SK-N-SH (cell line): ENCODE results near the gene RFWD3. TPM values are rescaled to one million over a fixed set of nuclear protein-coding genes. Genes with fewer than 3 reads are reported as not detected.

Experiments
- CTCF ChIA-PET: fragments of 300-600, 350-600 bp; formaldehyde crosslinking; extraction: SDS; loops from one replicate; lab custom pipeline; 2021; lab: Yijun Ruan, JAX
- POLR2A ChIA-PET: fragments of 350-600 bp; sonication (Branson Sonifier 250); formaldehyde crosslinking; extraction: SDS; loops from one replicate; lab custom pipeline; 2020; ENCODE audit warnings: antibody characterized with exemption, inconsistent platforms; lab: Yijun Ruan, JAX
- DNase-seq: peaks from one replicate; pipeline ENCODE4 v3.0.0; 2012
- H2AFZ ChIP-seq: fragments of 200-600 bp; sonication (generic); 2 replicates; pipeline ENCODE4 v1.8.1; 2016; ENCODE audit warnings: antibody characterized with exemption, mild to moderate bottlenecking, low read depth
- H3F3A ChIP-seq: fragments of 200-600 bp; sonication (generic); replicated peaks from 2 replicates; pipeline ENCODE3; 2016; ENCODE audit warnings: antibody characterized with exemption, mild to moderate bottlenecking; ENCODE audit not compliant: insufficient read depth
- H3K27ac ChIP-seq, 2 experiments: fragments of 200-500 bp in 1 of 2; fragments of 200-600 bp in 1 of 2; sonication (Bioruptor generic) in 1 of 2; sonication (generic), shearing (Covaris generic) in 1 of 2; 2 replicates each; pipeline versions ENCODE4 v1.5.1 to v1.6.1; 2014 to 2016; ENCODE audit warnings: low read depth in 2 of 2, inconsistent platforms in 1 of 2, low read length in 1 of 2, mild to moderate bottlenecking in 1 of 2, mixed read lengths in 1 of 2
- H3K27me3 ChIP-seq: fragments of 200-600 bp; sonication (generic), shearing (Covaris generic); 2 replicates; pipeline ENCODE4 v1.6.1; 2016; ENCODE audit warnings: mixed run types; ENCODE audit not compliant: insufficient read depth
- H3K36me3 ChIP-seq, 2 experiments: fragments of 200-500 bp in 1 of 2; fragments of 200-600 bp in 1 of 2; sonication (Bioruptor generic) in 1 of 2; sonication (generic) in 1 of 2; replicated peaks in 1 of 2; 2 replicates each; pipeline versions ENCODE3 to v1.5.1; 2014 to 2016; ENCODE audit warnings: low read length in 1 of 2, mild to moderate bottlenecking in 1 of 2; ENCODE audit not compliant: insufficient read depth in 2 of 2, control insufficient read depth in 1 of 2
- H3K4me1 ChIP-seq, 2 experiments: fragments of 200-500 bp in 1 of 2; fragments of 200-600 bp in 1 of 2; sonication (Bioruptor generic) in 1 of 2; sonication (generic), shearing (Covaris generic) in 1 of 2; 2 replicates each; pipeline versions ENCODE4 v1.5.1 to v1.6.1; 2014 to 2016; ENCODE audit warnings: low read depth in 1 of 2, low read length in 1 of 2, mixed run types in 1 of 2; ENCODE audit not compliant: insufficient read depth in 2 of 2, control insufficient read depth in 1 of 2
- H3K4me2 ChIP-seq: fragments of 200-600 bp; sonication (generic), shearing (Covaris generic); 2 replicates; pipeline ENCODE4 v1.6.1; 2017; ENCODE audit warnings: mixed run types
- H3K4me3 ChIP-seq, 2 experiments: fragments of 200-500 bp in 1 of 2; fragments of 200-600 bp in 1 of 2; sonication (Bioruptor generic) in 1 of 2; sonication (generic), shearing (Covaris generic) in 1 of 2; 2 replicates each; pipeline versions ENCODE4 v1.5.1 to v1.8.1; 2014 to 2016; ENCODE audit warnings: low read depth in 2 of 2, inconsistent platforms in 1 of 2, low read length in 1 of 2, mild to moderate bottlenecking in 1 of 2, mixed read lengths in 1 of 2, moderate library complexity in 1 of 2
- H3K79me2 ChIP-seq: fragments of 200-600 bp; sonication (generic); 2 replicates; pipeline ENCODE4 v1.8.1; 2017; ENCODE audit warnings: mild to moderate bottlenecking; ENCODE audit not compliant: insufficient read depth
- H3K9ac ChIP-seq: fragments of 200-600 bp; sonication (generic); 2 replicates; pipeline ENCODE4 v1.6.1; 2017; ENCODE audit warnings: mixed run types
- H3K9me2 ChIP-seq: fragments of 200-600 bp; sonication (generic); 2 replicates; pipeline ENCODE4 v1.6.1; 2017; ENCODE audit warnings: mixed run types
- H3K9me3 ChIP-seq: fragments of 200-600 bp; sonication (generic); 2 replicates; pipeline ENCODE4 v1.6.1; 2017; ENCODE audit warnings: mixed run types, mild to moderate bottlenecking, moderate library complexity
- H4K20me1 ChIP-seq: fragments of 200-600 bp; sonication (generic); 2 replicates; pipeline ENCODE4 v1.6.1; 2017; ENCODE audit warnings: mild to moderate bottlenecking, mixed run types; ENCODE audit not compliant: insufficient read depth
- CTCF ChIP-seq: fragments of 200-600 bp; sonication (generic); IDR thresholded peaks from 2 replicates; pipeline ENCODE4 v1.6.1; 2017; ENCODE audit warnings: antibody characterized with exemption, mild to moderate bottlenecking, moderate library complexity
- ELF1 ChIP-seq: IDR thresholded peaks from 2 replicates; pipeline ENCODE4 v1.4.0; 2012
- FOXM1 ChIP-seq: IDR thresholded peaks from 2 replicates; pipeline ENCODE4 v1.4.0; 2012; ENCODE audit warnings: low read depth, mild to moderate bottlenecking
- GABPA ChIP-seq: IDR thresholded peaks from 2 replicates; pipeline ENCODE4 v1.4.0; 2012; ENCODE audit warnings: low read depth, mild to moderate bottlenecking
- IRF3 ChIP-seq: fragments of 150-350 bp; IDR thresholded peaks from 2 replicates; pipeline ENCODE4 v1.6.1; 2016; ENCODE audit warnings: mild to moderate bottlenecking, low read depth, low read length
- JUND ChIP-seq: IDR thresholded peaks from 2 replicates; pipeline ENCODE4 v1.4.0; 2012
- MAX ChIP-seq: IDR thresholded peaks from 2 replicates; pipeline ENCODE4 v1.4.0; 2012; ENCODE audit warnings: low read depth
- MEF2A ChIP-seq: IDR thresholded peaks from 2 replicates; pipeline ENCODE4 v1.4.0; 2012; ENCODE audit warnings: low read depth, borderline replicate concordance
- NRF1 ChIP-seq: IDR thresholded peaks from 2 replicates; pipeline ENCODE4 v1.6.1; 2012; ENCODE audit warnings: low read depth, mild to moderate bottlenecking, low read length
- RFX5 ChIP-seq: IDR thresholded peaks from 2 replicates; pipeline ENCODE4 v1.6.1; 2012; ENCODE audit warnings: mild to moderate bottlenecking, improper control_type of control experiment, low read length
- SMC3 ChIP-seq: IDR thresholded peaks from 2 replicates; pipeline ENCODE4 v1.6.1; 2012; ENCODE audit warnings: low read depth, low read length, improper control_type of control experiment
- TEAD4 ChIP-seq: IDR thresholded peaks from 2 replicates; pipeline ENCODE4 v1.4.0; 2012; ENCODE audit warnings: mild to moderate bottlenecking, borderline replicate concordance; ENCODE audit not compliant: insufficient read depth
- USF1 ChIP-seq: IDR thresholded peaks from 2 replicates; pipeline ENCODE4 v1.4.0; 2012; ENCODE audit warnings: low read depth, borderline replicate concordance
- ZBTB33 ChIP-seq: IDR thresholded peaks from 2 replicates; pipeline ENCODE4 v1.4.0; 2012; ENCODE audit warnings: low read depth, borderline replicate concordance
- WGBS: methylation state at CpG from one replicate; pipeline ENCODE4 v1.1.6; 2017; ENCODE audit warnings: low lambda C conversion rate; 5-methylcytosine and 5-hydroxymethylcytosine counted together
- polyA plus RNA-seq, 3 experiments: library from polyadenylated mRNA; depleted of rRNA; stranded (reverse); fragments of >200 nt; gene quantifications; 2 replicates each; pipeline ENCODE4 v1.2.3, GENCODE V29; 2012

RFWD3 gene
- polyA plus RNA-seq, 1 of the 3 experiments (the other 2 are of a cell fraction): 13.2 TPM

GRCh38 chr16:74680681-74681080 lies 14.0 kb upstream of the RFWD3 start:
- no peaks in the 10 kb centered on the region for H3K9me3 ChIP-seq
- no peak for DNase-seq
- H3K9me2 ChIP-seq: no peaks in the 10 kb centered on the region
- no peak for TF ChIP-seq ELF1
- TF ChIP-seq JUND: no peak
- TF ChIP-seq SMC3: no peak
- no peak for TF ChIP-seq TEAD4
- TF ChIP-seq MAX: no peak
- no peak for TF ChIP-seq FOXM1
- TF ChIP-seq MEF2A: no peak
- TF ChIP-seq ZBTB33: no peak
- H2AFZ ChIP-seq: no peak overlapping the region
- H3K27ac ChIP-seq: no peak overlapping the region
- ChIA-PET CTCF (no interaction called here), POLR2A (interaction anchor here (0.5 kb wide), 1 partner anchor 60 kb away, joined by 3 read pairs; no protein-coding TSS in a partner anchor)
- no peaks in the 10 kb centered on the region for H4K20me1 ChIP-seq
- H3F3A ChIP-seq: no peaks in the 10 kb centered on the region
- no peak overlapping the region for H3K9ac ChIP-seq
- H3K36me3 ChIP-seq: no peaks in the 10 kb centered on the region
- no peak overlapping the region for H3K4me3 ChIP-seq
- H3K27me3 ChIP-seq: no peaks in the 10 kb centered on the region
- no peaks in the 10 kb centered on the region for H3K79me2 ChIP-seq
- WGBS: 65% methylated on average over 6 of the region's 6 CpGs
- H3K4me2 ChIP-seq: no peak overlapping the region
- H3K4me1 ChIP-seq: peaks cover 0 to 2% of the 10 kb centered on the region in 2 experiments; a peak in 1 of 4 replicates

- no peaks in the 10 kb centered on the region for H4K20me1 ChIP-seq
- no peak overlapping the region for H3K9ac ChIP-seq
- TF ChIP-seq IRF3 (no peak), GABPA (no peak), USF1 (no peak), CTCF (no peak), RFX5 (no peak), NRF1 (no peak)
- H2AFZ ChIP-seq: no peak overlapping the region
- H3K36me3 ChIP-seq: no peaks in the 10 kb centered on the region
- no peak overlapping the region for H3K27ac ChIP-seq
- no peaks in the 10 kb centered on the region for H3K27me3 ChIP-seq
- DNase-seq: no peak
- no peaks in the 10 kb centered on the region for H3K9me3 ChIP-seq
- no peak overlapping the region for H3K4me2 ChIP-seq
- POLR2A ChIA-PET: interaction anchor here (0.5 kb wide), 1 partner anchor 60 kb away, joined by 3 read pairs; no protein-coding TSS in a partner anchor
- H3K4me3 ChIP-seq: no peak overlapping the region
- peaks cover 0 to 2% of the 10 kb centered on the region in 2 experiments; a peak in 1 of 4 replicates for H3K4me1 ChIP-seq
- CTCF ChIA-PET: interaction anchor here (1.7 kb wide), 1 partner anchor 28 kb away, joined by 4 read pairs; no protein-coding TSS in a partner anchor
- H3F3A ChIP-seq: no peaks in the 10 kb centered on the region
- WGBS: 52% methylated on average over 2 of the region's 2 CpGs
- no peaks in the 10 kb centered on the region for H3K79me2 ChIP-seq
- H3K9me2 ChIP-seq: no peaks in the 10 kb centered on the region
Measured at GRCh38 chr16:74679983-74680382, 13.3 kb upstream of the RFWD3 start.
